WTC11 (cell line): Measurements from ENCODE around the gene GRAMD1C. TPM values are rescaled to one million over a fixed set of nuclear protein-coding genes. Genes with fewer than 3 reads are reported as not detected.
A peak's percentile ranks its signal among the peaks of the same experiment; 100 is the strongest.

Experiments used
- ATAC-seq: fragments of 200-7000 bp; cut with Tn5 transposase; 2 replicates; pipeline ENCODE4 v1.10.0; 2021; ENCODE audit warnings: mild to moderate bottlenecking, moderate library complexity
- CTCF ChIA-PET: fragments of 300-600 bp; sonication (Branson Sonifier 250); formaldehyde crosslinking; loops from one replicate; lab custom pipeline; 2021; ENCODE audit warnings: antibody characterized with exemption; lab: Charles Lee
- POLR2A ChIA-PET: fragments of 350-600 bp; sonication (Branson Sonifier 250); formaldehyde crosslinking; loops from one replicate; lab custom pipeline; 2021; ENCODE audit warnings: antibody characterized with exemption; lab: Charles Lee
- DNase-seq: peaks from one replicate; pipeline ENCODE4 v3.0.0; 2021; ENCODE audit warnings: low spot score
- H3K27ac Mint-ChIP-seq: 2 replicates; pipeline ENCODE4 v1.8.0; 2021; ENCODE audit warnings: mixed read lengths
- H3K27me3 Mint-ChIP-seq: 2 replicates; pipeline ENCODE4 v1.8.0; 2021; ENCODE audit warnings: low read depth, mild to moderate bottlenecking, moderate library complexity, mixed read lengths
- H3K36me3 Mint-ChIP-seq: 2 replicates; pipeline ENCODE4 v1.8.0; 2021; ENCODE audit warnings: mixed read lengths
- H3K4me1 Mint-ChIP-seq: 2 replicates; pipeline ENCODE4 v1.8.0; 2022; ENCODE audit warnings: mixed read lengths
- H3K4me3 Mint-ChIP-seq: 2 replicates; pipeline ENCODE4 v1.8.0; 2021; ENCODE audit warnings: mild to moderate bottlenecking, moderate library complexity, mixed read lengths
- H3K9me3 Mint-ChIP-seq: 2 replicates; pipeline ENCODE4 v1.8.0; 2021; ENCODE audit warnings: mixed read lengths
- EMX1 ChIP-seq: fragments of 250-450 bp; sonication (Bioruptor Pico); IDR thresholded peaks from 2 replicates; pipeline ENCODE4 v1.8.0; 2021; ENCODE audit warnings: mild to moderate bottlenecking
- ESRRA ChIP-seq: sonication (generic); formaldehyde crosslinking; IDR thresholded peaks from 2 replicates; pipeline ENCODE4 v1.8.1; 2022; ENCODE audit warnings: mild to moderate bottlenecking, missing genetic modification reagents, borderline replicate concordance
- GABPB1 ChIP-seq: sonication (generic); formaldehyde crosslinking; IDR thresholded peaks from 2 replicates; pipeline ENCODE4 v1.8.1; 2023; ENCODE audit warnings: mild to moderate bottlenecking, missing genetic modification reagents
- HMGA2 ChIP-seq: fragments of 250-450 bp; sonication (Bioruptor Pico); IDR thresholded peaks from 2 replicates; pipeline ENCODE4 v1.4.0; 2021; ENCODE audit warnings: mild to moderate bottlenecking, moderate library complexity
- JUN ChIP-seq: sonication (generic); formaldehyde crosslinking; IDR thresholded peaks from 2 replicates; pipeline ENCODE4 v1.8.0; 2023; ENCODE audit warnings: mild to moderate bottlenecking, missing genetic modification reagents
- KAT7 ChIP-seq: sonication (generic); formaldehyde crosslinking; IDR thresholded peaks from 2 replicates; pipeline ENCODE4 v1.8.1; 2023; ENCODE audit warnings: missing genetic modification reagents, mild to moderate bottlenecking, borderline replicate concordance
- MXD4 ChIP-seq: fragments of 250-450 bp; sonication (Bioruptor Pico); IDR thresholded peaks from 2 replicates; pipeline ENCODE4 v1.8.0; 2021; ENCODE audit warnings: mild to moderate bottlenecking, moderate library complexity, borderline replicate concordance
- NR1H2 ChIP-seq: sonication (generic); formaldehyde crosslinking; IDR thresholded peaks from 2 replicates; pipeline ENCODE4 v1.9.0; 2021; ENCODE audit warnings: mild to moderate bottlenecking, moderate library complexity, missing genetic modification reagents
- NR3C1 ChIP-seq: sonication (generic); formaldehyde crosslinking; conservative IDR thresholded peaks from 2 replicates; pipeline ENCODE4 v1.8.1; 2023; ENCODE audit warnings: low read depth, mild to moderate bottlenecking, missing genetic modification reagents
- SMAD4 ChIP-seq: sonication (generic); formaldehyde crosslinking; IDR thresholded peaks from 2 replicates; pipeline ENCODE4 v1.8.0; 2022; ENCODE audit warnings: mild to moderate bottlenecking, missing genetic modification reagents
- SOX15 ChIP-seq: fragments of 250-450 bp; sonication (Bioruptor Pico); IDR thresholded peaks from 2 replicates; pipeline ENCODE4 v1.9.0; 2021; ENCODE audit warnings: mild to moderate bottlenecking
- SP1 ChIP-seq: sonication (generic); formaldehyde crosslinking; conservative IDR thresholded peaks from 2 replicates; pipeline ENCODE4 v1.8.1; 2022; ENCODE audit warnings: missing genetic modification reagents
- ZNF416 ChIP-seq: fragments of 250-450 bp; sonication (Bioruptor Pico); IDR thresholded peaks from 2 replicates; pipeline ENCODE4 v1.9.0; 2021; ENCODE audit warnings: mild to moderate bottlenecking, inconsistent platforms
- total RNA-seq: library from RNA; stranded (reverse); gene quantifications from 3 replicates; pipeline ENCODE4 v1.2.3, GENCODE V29; 2021
- TF ChIP-seq, protein P1 (sequence below): sonication (generic); formaldehyde crosslinking; IDR thresholded peaks from 2 replicates; pipeline ENCODE4 v1.8.1; 2022; ENCODE audit warnings: low read depth, missing genetic modification reagents, borderline replicate concordance
- TF ChIP-seq, protein P2 (sequence below): sonication (generic); formaldehyde crosslinking; IDR thresholded peaks from 2 replicates; pipeline ENCODE4 v1.8.0; 2022; ENCODE audit warnings: mild to moderate bottlenecking, missing genetic modification reagents
- TF ChIP-seq, protein P3 (sequence below): fragments of 250-450 bp; sonication (Bioruptor Pico); conservative IDR thresholded peaks from 2 replicates; pipeline ENCODE4 v1.9.0; 2021; ENCODE audit warnings: mild to moderate bottlenecking
- TF ChIP-seq, protein P4 (sequence below): sonication (generic); formaldehyde crosslinking; IDR thresholded peaks from 2 replicates; pipeline ENCODE4 v1.8.1; 2023; ENCODE audit warnings: mild to moderate bottlenecking, missing genetic modification reagents, moderate library complexity

Gene GRAMD1C
- total RNA-seq, 1 experiment from 2014 or later: 2.8 TPM

DNA sequence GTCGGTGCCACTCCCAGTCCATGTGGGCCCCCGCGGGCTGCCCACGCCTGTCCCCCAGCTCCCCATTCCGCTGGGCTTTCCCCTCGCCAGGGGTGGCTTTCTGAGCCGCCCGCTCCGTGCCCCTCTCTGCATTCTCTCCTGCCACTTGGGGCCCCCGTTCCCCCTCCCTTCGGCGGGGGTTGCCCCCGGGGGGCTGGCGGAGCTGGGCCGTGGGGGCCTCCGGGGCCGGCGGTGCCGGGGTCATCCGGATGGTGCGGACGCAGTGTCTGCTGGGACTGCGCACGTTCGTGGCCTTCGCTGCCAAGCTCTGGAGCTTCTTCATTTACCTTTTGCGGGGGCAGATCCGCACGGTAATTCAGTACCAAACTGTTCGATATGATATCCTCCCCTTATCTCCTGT lies 46.5 kb downstream of the GRAMD1C start:
- peaks cover 8% of the 10 kb centered on the region for H3K4me1 Mint-ChIP-seq
- no peak for ATAC-seq
- CTCF ChIA-PET: no interaction called here
- POLR2A ChIA-PET: no interaction called here
- peaks cover 3% of the 10 kb centered on the region; the same call in 1 of the 2 replicates for H3K36me3 Mint-ChIP-seq
- no peak overlapping the region for H3K27ac Mint-ChIP-seq
- H3K4me3 Mint-ChIP-seq: no peak overlapping the region
- peaks cover 4% of the 10 kb centered on the region for H3K9me3 Mint-ChIP-seq
- TF ChIP-seq ESRRA (no peak), GABPB1 (CRISPR knock-in tag) (no peak), HMGA2 (CRISPR knock-in tag) (no peak), EMX1 (CRISPR knock-in tag) (no peak), SP1 (no peak), SMAD4 (CRISPR knock-in tag) (no peak), KAT7 (CRISPR knock-in tag) (no peak), SOX15 (CRISPR knock-in tag) (no peak), ZNF416 (CRISPR knock-in tag) (no peak)
- TF ChIP-seq, protein P1, sequence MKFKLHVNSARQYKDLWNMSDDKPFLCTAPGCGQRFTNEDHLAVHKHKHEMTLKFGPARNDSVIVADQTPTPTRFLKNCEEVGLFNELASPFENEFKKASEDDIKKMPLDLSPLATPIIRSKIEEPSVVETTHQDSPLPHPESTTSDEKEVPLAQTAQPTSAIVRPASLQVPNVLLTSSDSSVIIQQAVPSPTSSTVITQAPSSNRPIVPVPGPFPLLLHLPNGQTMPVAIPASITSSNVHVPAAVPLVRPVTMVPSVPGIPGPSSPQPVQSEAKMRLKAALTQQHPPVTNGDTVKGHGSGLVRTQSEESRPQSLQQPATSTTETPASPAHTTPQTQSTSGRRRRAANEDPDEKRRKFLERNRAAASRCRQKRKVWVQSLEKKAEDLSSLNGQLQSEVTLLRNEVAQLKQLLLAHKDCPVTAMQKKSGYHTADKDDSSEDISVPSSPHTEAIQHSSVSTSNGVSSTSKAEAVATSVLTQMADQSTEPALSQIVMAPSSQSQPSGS (CRISPR knock-in tag): no peak
- DNase-seq: no peak
- H3K27me3 Mint-ChIP-seq: no peaks in the 10 kb centered on the region

DNA sequence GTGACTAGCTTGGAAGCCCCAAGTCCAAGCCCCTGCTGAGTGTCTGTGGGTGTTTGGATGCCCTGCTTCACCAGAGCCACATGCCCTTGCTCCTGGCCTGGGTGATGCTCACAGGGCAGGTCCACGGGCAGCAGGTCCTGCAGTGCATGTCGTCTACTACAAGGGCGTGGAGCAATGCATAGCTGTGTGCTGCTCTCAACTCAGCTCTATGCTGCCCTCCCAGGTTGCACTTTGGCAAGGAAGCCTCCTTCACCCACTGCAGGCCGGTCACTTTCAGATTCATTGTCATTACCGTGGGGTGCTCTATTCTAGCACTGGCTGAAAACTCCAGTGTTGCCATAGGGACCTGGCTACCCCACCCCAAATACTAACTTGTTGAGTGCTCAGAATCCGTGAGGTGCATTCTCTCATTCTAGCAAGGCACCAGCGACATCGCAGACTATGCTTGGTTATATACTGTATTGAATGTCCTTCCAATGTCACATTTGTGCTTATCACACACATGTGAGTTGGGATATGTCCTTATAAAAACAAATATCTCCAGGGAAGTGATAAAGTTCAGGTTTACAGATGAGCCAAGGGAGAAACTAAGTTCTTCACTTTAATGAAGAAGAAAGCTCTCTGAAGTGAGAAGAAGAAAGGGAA lies 51.8 kb downstream of the GRAMD1C start:
- CTCF ChIA-PET: interaction anchor here (0.6 to 1.1 kb wide), 6 partner anchors 20 to 69 kb away, joined by 3 to 9 read pairs (median 4); partner anchors contain the start of gene GRAMD1C
- POLR2A ChIA-PET: interaction anchor here (1.0 kb wide), 1 partner anchor 13 kb away, joined by 3 read pairs; no protein-coding TSS in a partner anchor
- peak; percentile 39 for DNase-seq
- H3K9me3 Mint-ChIP-seq: no peaks in the 10 kb centered on the region
- peaks cover 8% of the 10 kb centered on the region for H3K4me1 Mint-ChIP-seq
- TF ChIP-seq, protein P2, sequence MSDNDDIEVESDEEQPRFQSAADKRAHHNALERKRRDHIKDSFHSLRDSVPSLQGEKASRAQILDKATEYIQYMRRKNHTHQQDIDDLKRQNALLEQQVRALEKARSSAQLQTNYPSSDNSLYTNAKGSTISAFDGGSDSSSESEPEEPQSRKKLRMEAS (CRISPR knock-in tag): no peak
- TF ChIP-seq, all 79 proteins: peak for 0
- ATAC-seq: peak; percentile 97
- H3K27me3 Mint-ChIP-seq: no peaks in the 10 kb centered on the region
- no peak overlapping the region for H3K27ac Mint-ChIP-seq
- no peaks in the 10 kb centered on the region for H3K36me3 Mint-ChIP-seq
- H3K4me3 Mint-ChIP-seq: no peak overlapping the region

DNA sequence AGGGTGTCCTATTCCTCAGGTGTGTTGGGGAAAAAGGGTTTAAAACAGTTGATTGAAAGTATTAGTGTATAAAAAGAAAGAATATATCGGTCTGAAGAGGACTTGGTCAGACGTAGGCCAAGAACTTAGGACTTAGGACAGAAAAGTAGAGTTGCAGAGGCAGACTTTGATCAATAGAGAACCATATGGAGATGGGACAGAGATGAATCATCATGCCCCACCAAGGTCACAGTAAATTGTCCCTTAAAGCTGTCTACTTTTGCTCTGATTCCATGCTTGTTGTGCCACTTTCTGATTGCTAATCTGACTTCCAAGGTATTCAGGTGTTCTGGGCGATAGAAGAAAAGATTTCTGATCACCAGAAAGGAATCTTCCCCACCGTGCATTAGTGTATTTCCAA lies 56.3 kb downstream of the GRAMD1C start:
- no peaks in the 10 kb centered on the region for H3K36me3 Mint-ChIP-seq
- H3K9me3 Mint-ChIP-seq: no peaks in the 10 kb centered on the region
- no peaks in the 10 kb centered on the region for H3K27me3 Mint-ChIP-seq
- H3K4me3 Mint-ChIP-seq: no peak overlapping the region
- no peak for TF ChIP-seq NR1H2
- TF ChIP-seq, protein P3, sequence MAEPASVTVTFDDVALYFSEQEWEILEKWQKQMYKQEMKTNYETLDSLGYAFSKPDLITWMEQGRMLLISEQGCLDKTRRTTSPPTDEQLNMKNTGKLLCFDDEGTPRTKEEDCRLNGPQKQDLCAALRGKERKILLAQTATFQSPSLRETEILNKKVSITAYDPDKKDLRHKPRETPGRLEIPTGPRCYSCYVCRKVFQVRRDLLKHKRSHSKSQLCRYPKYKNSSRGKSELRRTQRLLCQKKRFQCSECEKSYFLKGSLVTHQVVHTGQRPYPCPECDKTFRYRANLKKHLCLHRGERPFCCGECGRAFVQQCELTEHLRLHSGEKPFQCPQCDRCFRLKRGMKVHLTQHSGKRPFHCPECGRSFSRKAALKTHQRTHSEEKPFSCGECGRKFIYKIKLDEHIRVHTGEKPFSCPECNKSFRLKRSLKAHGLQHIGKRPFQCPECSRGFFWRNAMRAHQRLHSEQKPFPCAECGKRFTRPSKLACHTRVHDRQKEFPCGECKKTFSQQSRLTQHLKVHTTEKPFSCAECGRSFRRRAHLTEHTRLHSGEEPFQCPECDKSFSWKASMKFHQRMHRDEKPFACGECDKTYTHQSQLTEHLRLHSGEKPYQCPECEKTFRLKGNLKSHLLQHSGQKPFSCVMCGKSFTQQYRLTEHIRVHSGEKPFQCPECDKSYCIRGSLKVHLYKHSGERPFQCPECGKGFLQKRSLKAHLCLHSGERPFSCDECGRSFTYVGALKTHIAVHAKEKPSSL: no peak
- TF ChIP-seq SMAD4 (CRISPR knock-in tag): no peak
- no peak for TF ChIP-seq NR3C1 (CRISPR knock-in tag)
- no peak for TF ChIP-seq JUN
- ATAC-seq (no peak), DNase-seq (no peak)
- peaks cover 30% of the 10 kb centered on the region for H3K4me1 Mint-ChIP-seq
- POLR2A ChIA-PET: no interaction called here
- CTCF ChIA-PET: interaction anchor here (1.4 kb wide), 1 partner anchor 18 kb away, joined by 5 read pairs; no protein-coding TSS in a partner anchor
- H3K27ac Mint-ChIP-seq: no peak overlapping the region

DNA sequence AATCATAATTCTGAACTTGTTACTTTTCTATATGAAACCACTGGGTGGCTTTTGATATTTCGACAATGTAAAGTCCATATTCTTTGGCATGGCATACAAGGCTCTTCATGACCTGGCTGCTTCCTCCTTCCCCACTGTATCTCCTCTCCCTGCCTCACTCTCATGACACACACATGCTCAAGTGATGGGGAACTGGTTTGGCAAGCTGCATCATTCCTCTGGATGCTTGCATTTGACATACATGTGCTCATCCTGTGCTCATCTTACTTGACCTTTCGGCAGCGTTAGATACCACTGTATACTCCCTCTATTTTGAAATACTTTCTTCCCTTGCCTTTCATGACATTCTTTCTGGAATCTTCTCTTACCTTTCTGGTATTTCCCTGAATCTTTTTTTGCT lies 57.4 kb downstream of the GRAMD1C start:
- ChIA-PET POLR2A (no interaction called here), CTCF (interaction anchor here (0.9 kb wide), 1 partner anchor 17 kb away, joined by 3 read pairs; no protein-coding TSS in a partner anchor)
- Mint-ChIP-seq H3K27me3 (no peaks in the 10 kb centered on the region), H3K4me1 (peaks cover 30% of the 10 kb centered on the region), H3K36me3 (no peaks in the 10 kb centered on the region), H3K4me3 (no peak overlapping the region), H3K9me3 (no peaks in the 10 kb centered on the region), H3K27ac (no peak overlapping the region)
- ATAC-seq: peak; percentile 16; the same call in 1 of the 2 replicates
- no peak for DNase-seq
- TF ChIP-seq, protein P4, sequence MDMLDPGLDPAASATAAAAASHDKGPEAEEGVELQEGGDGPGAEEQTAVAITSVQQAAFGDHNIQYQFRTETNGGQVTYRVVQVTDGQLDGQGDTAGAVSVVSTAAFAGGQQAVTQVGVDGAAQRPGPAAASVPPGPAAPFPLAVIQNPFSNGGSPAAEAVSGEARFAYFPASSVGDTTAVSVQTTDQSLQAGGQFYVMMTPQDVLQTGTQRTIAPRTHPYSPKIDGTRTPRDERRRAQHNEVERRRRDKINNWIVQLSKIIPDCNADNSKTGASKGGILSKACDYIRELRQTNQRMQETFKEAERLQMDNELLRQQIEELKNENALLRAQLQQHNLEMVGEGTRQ: no peak
- TF ChIP-seq MXD4 (CRISPR knock-in tag): no peak
